Fibroblast of pulmonary artery (primary cell): ENCODE data around the gene XIST.

Experiments used
- DNase-seq: peaks from one replicate; pipeline ENCODE4 v3.0.0-alpha.2; 2010; ENCODE audit warnings: low read depth
- H3K4me3 ChIP-seq: replicated peaks from 2 replicates; pipeline ENCODE4 v1.5.1; 2011; ENCODE audit warnings: low read depth, mild to moderate bottlenecking, control low read depth, low read length, moderate library complexity
- TF ChIP-seq, protein P1 (sequence below): IDR thresholded peaks from 2 replicates; pipeline ENCODE4 v1.5.1; 2011; ENCODE audit warnings: mild to moderate bottlenecking, control low read depth, low read length, inconsistent platforms; ENCODE audit errors: missing control alignments

The XIST gene

DNA sequence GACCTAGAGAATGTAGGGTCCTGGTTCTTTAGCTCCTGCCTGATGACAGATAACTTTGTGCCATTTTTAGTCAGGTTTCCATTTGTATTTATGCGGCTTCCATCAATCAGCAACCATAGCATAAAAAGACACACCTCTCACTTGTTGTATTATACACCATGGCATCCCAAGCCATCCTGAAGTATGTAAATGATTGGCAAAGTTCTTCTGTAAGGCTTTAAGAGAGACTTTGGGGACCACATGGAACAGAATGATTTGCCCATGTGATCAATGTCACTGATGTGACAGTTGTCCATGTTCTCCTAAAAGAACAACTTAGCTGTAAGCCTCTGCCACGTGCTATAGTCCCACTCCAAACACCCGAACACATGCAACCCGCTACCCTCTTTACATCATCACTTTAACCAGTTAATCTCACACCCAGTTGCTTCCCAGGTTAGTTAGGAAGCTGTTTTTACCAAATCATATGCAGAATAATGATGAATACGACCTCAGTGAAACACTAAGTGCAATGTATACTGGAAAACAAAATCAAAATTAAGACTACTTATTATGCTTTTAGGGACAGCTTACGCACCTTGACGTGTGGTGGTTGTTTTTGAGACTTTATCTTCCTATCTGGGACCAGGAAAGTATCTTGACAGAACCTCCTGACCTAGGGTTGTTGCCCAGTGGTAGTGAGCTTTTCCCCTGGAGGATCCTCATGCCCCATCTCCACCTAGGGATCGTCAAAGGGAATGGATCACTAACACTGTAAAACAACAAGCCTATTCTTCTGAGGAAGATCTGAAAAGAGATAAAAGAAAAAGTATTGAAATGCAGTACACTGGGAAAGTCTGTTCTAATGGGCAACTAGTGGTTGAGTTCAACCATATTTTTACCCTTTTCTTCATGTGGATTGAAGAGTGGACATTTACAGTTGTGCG, 21.8 kb downstream of the XIST start:
- TF ChIP-seq, protein P1, sequence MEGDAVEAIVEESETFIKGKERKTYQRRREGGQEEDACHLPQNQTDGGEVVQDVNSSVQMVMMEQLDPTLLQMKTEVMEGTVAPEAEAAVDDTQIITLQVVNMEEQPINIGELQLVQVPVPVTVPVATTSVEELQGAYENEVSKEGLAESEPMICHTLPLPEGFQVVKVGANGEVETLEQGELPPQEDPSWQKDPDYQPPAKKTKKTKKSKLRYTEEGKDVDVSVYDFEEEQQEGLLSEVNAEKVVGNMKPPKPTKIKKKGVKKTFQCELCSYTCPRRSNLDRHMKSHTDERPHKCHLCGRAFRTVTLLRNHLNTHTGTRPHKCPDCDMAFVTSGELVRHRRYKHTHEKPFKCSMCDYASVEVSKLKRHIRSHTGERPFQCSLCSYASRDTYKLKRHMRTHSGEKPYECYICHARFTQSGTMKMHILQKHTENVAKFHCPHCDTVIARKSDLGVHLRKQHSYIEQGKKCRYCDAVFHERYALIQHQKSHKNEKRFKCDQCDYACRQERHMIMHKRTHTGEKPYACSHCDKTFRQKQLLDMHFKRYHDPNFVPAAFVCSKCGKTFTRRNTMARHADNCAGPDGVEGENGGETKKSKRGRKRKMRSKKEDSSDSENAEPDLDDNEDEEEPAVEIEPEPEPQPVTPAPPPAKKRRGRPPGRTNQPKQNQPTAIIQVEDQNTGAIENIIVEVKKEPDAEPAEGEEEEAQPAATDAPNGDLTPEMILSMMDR, result no peak
- no peak for DNase-seq
- H3K4me3 ChIP-seq, result no peak overlapping the region

GRCh38 chrX:73829890-73830466, 22.5 kb downstream of the XIST start:
- DNase-seq, result no peak
- TF ChIP-seq, protein P1, result no peak
- H3K4me3 ChIP-seq, result no peak overlapping the region

DNA sequence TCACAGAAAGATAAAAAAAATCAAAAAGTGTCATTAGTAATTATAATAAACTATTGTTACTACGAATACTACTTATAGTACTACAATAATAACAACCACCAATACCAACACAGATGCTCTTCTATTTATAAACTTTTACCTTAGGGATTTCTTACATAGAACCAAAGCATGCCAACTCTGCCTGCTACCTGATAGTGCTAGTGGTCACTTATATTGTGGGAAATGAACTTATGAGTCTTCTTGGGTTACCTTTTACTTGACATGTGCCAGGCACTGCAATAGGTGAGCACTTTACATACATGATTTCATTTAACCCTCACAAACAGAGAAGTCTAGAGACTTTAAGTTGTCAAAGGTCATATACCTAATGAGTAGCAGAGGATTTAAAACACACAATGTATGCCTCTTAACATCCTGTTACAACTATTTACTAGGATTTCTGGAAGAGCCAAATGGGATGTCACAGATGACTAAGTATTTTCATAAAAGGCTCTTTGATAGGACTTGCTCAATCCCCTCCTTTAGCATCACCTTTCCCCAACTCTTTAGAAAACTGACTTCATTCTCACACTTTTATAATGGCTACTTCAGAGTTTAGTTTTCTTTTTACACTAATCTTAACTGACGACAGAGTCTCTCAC, 24.3 kb downstream of the XIST start:
- no peak for DNase-seq
- H3K4me3 ChIP-seq, result no peak overlapping the region
- TF ChIP-seq, protein P1, result no peak

- H3K4me3 ChIP-seq, result no peak overlapping the region
- TF ChIP-seq, protein P1, result no peak
- no peak for DNase-seq
These were observed 25.1 kb downstream of the XIST start for GRCh38 chrX:73827406-73827805.

DNA sequence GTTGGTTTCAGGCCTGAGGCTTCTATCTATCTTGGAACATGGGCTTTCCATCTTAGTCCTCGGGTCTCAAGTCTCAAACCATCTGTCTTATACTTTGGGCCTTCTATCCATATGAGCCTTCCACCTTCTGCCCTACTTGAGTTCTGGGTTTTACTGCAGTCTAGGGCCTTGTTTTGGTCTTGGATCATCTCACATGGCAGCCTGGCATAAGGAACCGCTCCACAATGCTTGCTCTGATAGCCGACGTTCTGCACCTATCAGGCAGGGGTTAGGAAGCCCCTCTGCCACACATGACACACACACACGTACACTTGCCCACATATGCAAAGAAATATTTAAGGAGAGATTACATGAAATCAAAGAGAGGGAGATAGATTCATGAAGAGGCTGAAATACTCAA, 25.5 kb downstream of the XIST start:
- DNase-seq, result no peak
- H3K4me3 ChIP-seq, result no peak overlapping the region
- TF ChIP-seq, protein P1, result no peak

DNA sequence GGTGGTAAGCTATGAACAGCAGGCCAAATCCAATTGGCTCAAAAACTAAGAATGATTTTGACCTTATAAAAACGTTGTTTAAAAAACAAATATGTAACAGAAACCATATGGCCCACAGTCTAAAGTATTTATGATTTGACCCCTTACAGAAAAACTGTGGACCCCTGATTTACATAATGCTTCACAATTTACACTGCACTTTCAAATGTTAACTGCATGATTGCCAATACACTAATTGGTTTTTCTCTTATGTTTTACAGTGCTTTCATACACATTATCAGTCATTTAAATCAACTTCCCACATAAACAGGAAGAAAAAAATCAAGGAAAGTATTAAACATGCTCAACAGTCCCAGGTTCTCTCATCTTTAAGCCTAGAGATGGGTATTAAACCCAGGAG, 26.9 kb downstream of the XIST start:
- no peak overlapping the region for H3K4me3 ChIP-seq
- DNase-seq, result no peak
- TF ChIP-seq, protein P1, result no peak
